CD4-positive, alpha-beta T cell (primary cell): Measurements from ENCODE around the gene DCTN4. TPM values are rescaled to one million over a fixed set of nuclear protein-coding genes. Genes with fewer than 3 reads are reported as not detected.
"Not testable (repeated sequence)": the region's sequence is repeated elsewhere in the genome, so short reads cannot be mapped to it uniquely, and the experiment has no call there.

ENCODE experiments used
- ATAC-seq: fragments of 200-7000 bp; cut with Tn5 transposase; one replicate; pipeline ENCODE4 v1.10.0; 2022; ENCODE audit warnings: mild to moderate bottlenecking; ENCODE audit not compliant: poor library complexity
- CTCF ChIA-PET: fragments of 350-600 bp; sonication (Branson Sonifier 250); formaldehyde crosslinking; loops from one replicate; lab custom pipeline; 2021; ENCODE audit warnings: antibody characterized with exemption, inconsistent platforms; lab: Charles Lee
- POLR2A ChIA-PET: fragments of 350-600 bp; sonication (Branson Sonifier 250); formaldehyde crosslinking; loops from one replicate; lab custom pipeline; 2021; ENCODE audit warnings: antibody characterized with exemption, inconsistent platforms; lab: Charles Lee
- DNase-seq, 14 experiments: peaks; one replicate each; pipeline ENCODE4 v3.0.0-alpha.2; 2013 to 2020; ENCODE audit warnings: mixed read lengths in 2 of 14
- H3K27ac ChIP-seq, 2 donors: one replicate each; pipeline versions ENCODE4 v1.5.1 to v1.7.0; 2013; ENCODE audit warnings: low read length in 2 of 2, low read depth in 1 of 2, mild to moderate bottlenecking in 1 of 2
- H3K27me3 ChIP-seq, 2 experiments: 1 replicate in 1 of 2; 2 replicates in 1 of 2; pipeline versions ENCODE4 v1.6.1 to v1.7.0; 2013; ENCODE audit warnings: low read length in 2 of 2, control low read depth in 1 of 2, mild to moderate bottlenecking in 1 of 2, moderate library complexity in 1 of 2; ENCODE audit not compliant: insufficient read depth in 2 of 2, control insufficient read depth in 1 of 2
- H3K36me3 ChIP-seq: one replicate; pipeline ENCODE4 v1.6.1; 2013; ENCODE audit warnings: low read length, control low read depth; ENCODE audit not compliant: insufficient read depth
- H3K4me1 ChIP-seq: one replicate; pipeline ENCODE4 v1.6.1; 2013; ENCODE audit warnings: low read length, control low read depth; ENCODE audit not compliant: insufficient read depth
- H3K4me3 ChIP-seq: one replicate; pipeline ENCODE4 v1.5.1; 2013; ENCODE audit warnings: mild to moderate bottlenecking, low read length, moderate library complexity
- H3K9me3 ChIP-seq, 2 experiments: 1 replicate in 1 of 2; 2 replicates in 1 of 2; pipeline versions ENCODE4 v1.6.1 to v1.7.0; 2013; ENCODE audit warnings: low read length in 2 of 2, mild to moderate bottlenecking in 2 of 2, control low read depth in 1 of 2, moderate library complexity in 1 of 2; ENCODE audit not compliant: control insufficient read depth in 1 of 2, insufficient read depth in 1 of 2
- H3K27ac Mint-ChIP-seq: one replicate; pipeline ENCODE4 v1.8.0; 2020; ENCODE audit warnings: mixed read lengths
- H3K27me3 Mint-ChIP-seq: one replicate; pipeline ENCODE4 v1.8.0; 2021; ENCODE audit warnings: mixed read lengths
- H3K36me3 Mint-ChIP-seq: one replicate; pipeline ENCODE4 v1.8.0; 2021; ENCODE audit warnings: low read depth, mixed read lengths
- H3K4me1 Mint-ChIP-seq: one replicate; pipeline ENCODE4 v1.8.0; 2021; ENCODE audit warnings: low read depth, mixed read lengths
- H3K4me3 Mint-ChIP-seq: one replicate; pipeline ENCODE4 v1.8.0; 2020; ENCODE audit warnings: mild to moderate bottlenecking, mixed read lengths
- H3K9me3 Mint-ChIP-seq: one replicate; pipeline ENCODE4 v1.8.0; 2020; ENCODE audit warnings: mixed read lengths
- intact Hi-C, 2 experiments: fragments of 100-400 bp; cut with DNase I in 1 of 2; cut with micrococcal nuclease in 1 of 2; formaldehyde crosslinking; loops; one replicate each; pipeline versions ENCODE4 v1.15.1 to v1.9.0; 2023 to 2025; cut with DNase I, micrococcal nuclease
- total RNA-seq, 174 experiments: library from RNA in 2 of 174; stranded (reverse) in 2 of 174; gene quantifications; one replicate each; pipeline ENCODE4 v1.2.3 and lab custom pipeline; 2021 to 2026
- TF ChIP-seq, protein P1 (sequence below): fragments of 200-600 bp; IDR thresholded peaks from one replicate; pipeline ENCODE4 v1.8.0; 2022; ENCODE audit warnings: antibody characterized with exemption, mild to moderate bottlenecking

The DCTN4 gene
- total RNA-seq, 2 experiments from 2014 or later = 81.2 to 84.4 TPM

DNA sequence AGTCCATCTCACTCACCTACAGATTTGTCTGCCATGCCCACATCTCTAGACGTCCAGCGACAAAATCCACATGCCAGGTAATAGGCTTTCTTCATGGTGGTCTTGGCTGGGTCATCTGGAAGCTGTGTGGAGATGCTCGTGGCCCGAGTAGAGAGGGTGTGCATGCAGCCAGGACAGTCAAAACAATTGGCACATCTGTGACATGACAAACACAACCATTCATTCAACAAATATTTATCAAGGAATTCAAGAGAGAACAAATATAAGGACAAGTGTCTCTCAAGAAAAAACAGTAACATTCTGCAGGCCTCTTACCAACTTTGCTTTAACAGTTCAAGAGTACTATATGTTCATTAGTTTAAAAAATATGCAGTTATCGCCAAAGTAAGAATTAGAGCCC is 5.4 kb downstream of the DCTN4 start:
- no peaks in the 10 kb centered on the region for H3K9me3 Mint-ChIP-seq
- no peak for DNase-seq
- no peak overlapping the region for H3K27ac Mint-ChIP-seq
- Histone ChIP-seq H3K9me3 (no peaks in the 10 kb centered on the region), H3K36me3 (peaks cover 73% of the 10 kb centered on the region), H3K4me1 (peaks cover 19% of the 10 kb centered on the region), H3K27me3 (no peaks in the 10 kb centered on the region), H3K4me3 (no peak overlapping the region), H3K27ac (no peak overlapping the region)
- TF ChIP-seq, protein P1, sequence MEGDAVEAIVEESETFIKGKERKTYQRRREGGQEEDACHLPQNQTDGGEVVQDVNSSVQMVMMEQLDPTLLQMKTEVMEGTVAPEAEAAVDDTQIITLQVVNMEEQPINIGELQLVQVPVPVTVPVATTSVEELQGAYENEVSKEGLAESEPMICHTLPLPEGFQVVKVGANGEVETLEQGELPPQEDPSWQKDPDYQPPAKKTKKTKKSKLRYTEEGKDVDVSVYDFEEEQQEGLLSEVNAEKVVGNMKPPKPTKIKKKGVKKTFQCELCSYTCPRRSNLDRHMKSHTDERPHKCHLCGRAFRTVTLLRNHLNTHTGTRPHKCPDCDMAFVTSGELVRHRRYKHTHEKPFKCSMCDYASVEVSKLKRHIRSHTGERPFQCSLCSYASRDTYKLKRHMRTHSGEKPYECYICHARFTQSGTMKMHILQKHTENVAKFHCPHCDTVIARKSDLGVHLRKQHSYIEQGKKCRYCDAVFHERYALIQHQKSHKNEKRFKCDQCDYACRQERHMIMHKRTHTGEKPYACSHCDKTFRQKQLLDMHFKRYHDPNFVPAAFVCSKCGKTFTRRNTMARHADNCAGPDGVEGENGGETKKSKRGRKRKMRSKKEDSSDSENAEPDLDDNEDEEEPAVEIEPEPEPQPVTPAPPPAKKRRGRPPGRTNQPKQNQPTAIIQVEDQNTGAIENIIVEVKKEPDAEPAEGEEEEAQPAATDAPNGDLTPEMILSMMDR = no peak
- H3K4me3 Mint-ChIP-seq = no peak overlapping the region
- intact Hi-C loops = no loop called here
- peaks cover 56% of the 10 kb centered on the region for H3K4me1 Mint-ChIP-seq
- ChIA-PET CTCF (interaction anchor here (1.4 to 1.6 kb wide), 2 partner anchors 52 to 94 kb away, joined by 4 to 5 read pairs; partner anchors contain the start of gene RBM22), POLR2A (interaction anchor here (1.2 kb wide), 1 partner anchor 52 kb away, joined by 3 read pairs; no protein-coding TSS in a partner anchor)
- no peak for ATAC-seq
- peaks cover 82% of the 10 kb centered on the region for H3K36me3 Mint-ChIP-seq
- H3K27me3 Mint-ChIP-seq = no peaks in the 10 kb centered on the region

DNA sequence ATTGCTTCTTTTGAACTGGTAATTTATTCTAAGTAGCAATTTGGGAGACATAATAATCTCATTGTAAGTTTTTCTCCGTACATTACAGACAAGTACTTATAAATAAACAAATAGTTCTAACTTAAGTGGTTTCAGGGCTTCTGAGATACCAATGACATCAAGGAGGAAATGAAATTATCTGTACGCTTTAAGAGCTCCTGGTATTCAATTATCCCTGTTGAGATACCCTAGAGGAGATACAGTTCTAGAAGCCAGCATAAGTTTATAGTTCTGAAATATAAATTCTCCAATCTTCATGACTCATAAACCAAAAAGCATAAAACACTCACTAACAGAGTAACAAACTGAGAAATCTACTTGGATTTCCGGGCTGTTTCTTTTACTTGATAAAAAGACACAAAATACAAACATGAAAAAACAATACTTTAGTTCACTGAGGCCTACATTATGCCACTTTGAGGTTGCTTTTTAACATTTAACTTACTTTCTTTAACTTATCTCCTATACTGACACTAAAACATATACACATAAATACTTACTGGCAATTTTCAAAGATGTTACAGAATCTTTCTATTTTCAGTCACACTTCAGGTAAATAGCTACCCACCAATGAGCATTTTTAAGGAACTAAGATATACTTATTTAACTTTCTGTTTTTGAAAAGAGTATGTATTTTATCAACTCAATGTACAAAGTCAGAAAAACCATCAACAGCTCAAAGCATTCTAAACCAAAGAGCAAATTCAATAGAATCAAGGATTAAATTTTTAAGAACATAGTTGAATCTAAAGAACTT is 7.5 kb downstream of the DCTN4 start:
- H3K4me3 Mint-ChIP-seq = no peak overlapping the region
- ChIA-PET CTCF (interaction anchor here (0.6 to 1.2 kb wide), 3 partner anchors 27 to 330 kb away, joined by 3 read pairs; partner anchors contain the start of gene SMIM3), POLR2A (interaction anchor here (0.7 to 1.2 kb wide), 3 partner anchors 7 to 50 kb away, joined by 3 to 5 read pairs (median 3); partner anchors contain the start of genes DCTN4 and RBM22)
- H3K9me3 ChIP-seq = no peaks in the 10 kb centered on the region
- H3K4me1 ChIP-seq = peaks cover 7% of the 10 kb centered on the region
- H3K36me3 ChIP-seq = peaks cover 72% of the 10 kb centered on the region
- intact Hi-C loops = no loop called here
- H3K36me3 Mint-ChIP-seq = peaks cover 72% of the 10 kb centered on the region
- H3K27ac Mint-ChIP-seq = no peak overlapping the region
- ATAC-seq (no peak), DNase-seq (no peak)
- H3K27me3 ChIP-seq = no peaks in the 10 kb centered on the region
- no peak overlapping the region for H3K4me3 ChIP-seq
- no peaks in the 10 kb centered on the region for H3K9me3 Mint-ChIP-seq
- no peak overlapping the region for H3K27ac ChIP-seq
- peaks cover 53% of the 10 kb centered on the region for H3K4me1 Mint-ChIP-seq
- no peaks in the 10 kb centered on the region for H3K27me3 Mint-ChIP-seq
- TF ChIP-seq, protein P1 = no peak

DNA sequence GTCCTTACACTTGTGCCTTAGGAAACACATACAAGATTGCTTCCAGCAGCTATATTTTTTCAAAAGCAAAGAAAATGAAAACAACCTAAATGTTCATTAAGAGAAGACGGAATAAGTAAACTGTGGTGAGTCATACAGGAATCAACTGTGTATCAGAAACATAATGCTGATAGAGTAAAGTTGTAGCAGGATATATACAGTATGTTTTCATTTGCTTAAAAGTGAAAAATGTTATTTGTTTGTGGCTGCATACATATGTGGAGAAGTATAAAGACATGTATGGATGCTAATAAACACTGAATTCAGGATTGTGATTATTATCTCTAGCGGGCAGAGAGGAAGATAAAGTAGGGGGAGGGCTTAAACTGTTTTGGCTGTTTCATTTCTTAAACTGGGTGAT is 8.3 kb downstream of the DCTN4 start:
- H3K27ac ChIP-seq = no peak overlapping the region
- H3K4me1 ChIP-seq = peaks cover 7% of the 10 kb centered on the region
- peaks cover 65% of the 10 kb centered on the region for H3K36me3 Mint-ChIP-seq
- no peaks in the 10 kb centered on the region for H3K27me3 Mint-ChIP-seq
- H3K27me3 ChIP-seq = no peaks in the 10 kb centered on the region
- CTCF ChIA-PET = interaction anchor here (1.2 to 1.3 kb wide), 2 partner anchors 29 to 97 kb away, joined by 3 read pairs; partner anchors contain the start of gene SMIM3
- H3K4me3 Mint-ChIP-seq = no peak overlapping the region
- peaks cover 64% of the 10 kb centered on the region for H3K36me3 ChIP-seq
- H3K9me3 Mint-ChIP-seq = no peaks in the 10 kb centered on the region
- H3K4me1 Mint-ChIP-seq = peaks cover 54% of the 10 kb centered on the region
- TF ChIP-seq, protein P1 = no peak
- no peak overlapping the region for H3K27ac Mint-ChIP-seq
- POLR2A ChIA-PET = interaction anchor here (1.1 kb wide), 1 partner anchor 8 kb away, joined by 5 read pairs; the partner anchor contains the start of gene DCTN4
- ATAC-seq = no peak
- intact Hi-C loops = no loop called here
- no peak overlapping the region for H3K4me3 ChIP-seq
- H3K9me3 ChIP-seq = no peaks in the 10 kb centered on the region
- DNase-seq = no peak

DNA sequence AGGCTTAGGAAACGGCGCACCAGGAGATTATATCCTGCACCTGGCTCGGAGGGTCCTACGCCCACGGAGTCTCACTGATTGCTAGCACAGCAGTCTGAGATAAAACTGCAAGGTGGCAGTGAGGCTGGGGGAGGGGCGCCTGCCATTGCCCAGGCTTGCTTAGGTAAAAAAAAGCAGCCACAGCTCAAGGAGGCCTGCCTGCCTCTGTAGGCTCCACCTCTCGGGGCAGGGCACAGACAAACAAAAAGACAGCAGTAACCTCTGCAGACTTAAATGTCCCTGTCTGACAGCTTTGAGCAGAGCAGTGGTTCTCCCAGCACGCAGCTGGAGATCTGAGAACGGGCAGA is 15.7 kb downstream of the DCTN4 start:
- CTCF ChIA-PET, DNase-seq, H3K27me3 Mint-ChIP-seq, H3K4me3 Mint-ChIP-seq, H3K9me3 Mint-ChIP-seq, H3K27ac Mint-ChIP-seq, POLR2A ChIA-PET, H3K27me3 ChIP-seq, intact Hi-C loops, H3K4me3 ChIP-seq, H3K9me3 ChIP-seq, H3K27ac ChIP-seq: not testable (repeated sequence)
- ATAC-seq = peak; percentile 29
- Histone ChIP-seq H3K36me3 (peaks cover 30% of the 10 kb centered on the region), H3K4me1 (peaks cover 11% of the 10 kb centered on the region)
- H3K4me1 Mint-ChIP-seq = peaks cover 63% of the 10 kb centered on the region
- H3K36me3 Mint-ChIP-seq = peaks cover 62% of the 10 kb centered on the region
